Effector memory CD4-positive, alpha-beta T cell (primary cell): Measurements from ENCODE around the gene LMO7.
"Not testable (repeated sequence)": the region's sequence is repeated elsewhere in the genome, so short reads cannot be mapped to it uniquely, and the experiment has no call there.

Experiments
- DNase-seq, 3 donors: peaks; one replicate each; pipeline ENCODE4 v3.0.0-alpha.2; 2020
- H3K27ac ChIP-seq: 2 replicates; pipeline ENCODE4 v1.7.0; 2013; ENCODE audit warnings: mild to moderate bottlenecking, low read length, moderate library complexity; ENCODE audit not compliant: insufficient read depth, poor library complexity, severe bottlenecking
- H3K27me3 ChIP-seq: replicated peaks from 2 replicates; pipeline ENCODE4 v1.7.0; 2013; ENCODE audit warnings: mild to moderate bottlenecking, low read length; ENCODE audit not compliant: insufficient read depth, control insufficient read depth, poor library complexity, severe bottlenecking
- H3K36me3 ChIP-seq: 2 replicates; pipeline ENCODE4 v1.7.0; 2013; ENCODE audit warnings: mild to moderate bottlenecking, low read length, moderate library complexity; ENCODE audit not compliant: control insufficient read depth, insufficient read depth
- H3K4me1 ChIP-seq: 2 replicates; pipeline ENCODE4 v1.7.0; 2013; ENCODE audit warnings: low read length, mild to moderate bottlenecking; ENCODE audit not compliant: control insufficient read depth, insufficient read depth, poor library complexity, severe bottlenecking
- H3K4me3 ChIP-seq: 2 replicates; pipeline ENCODE4 v1.7.0; 2013; ENCODE audit warnings: low read length, low read depth, mild to moderate bottlenecking; ENCODE audit not compliant: insufficient read depth, poor library complexity, severe bottlenecking
- H3K9me3 ChIP-seq: 2 replicates; pipeline ENCODE4 v1.7.0; 2013; ENCODE audit warnings: mild to moderate bottlenecking, low read length, moderate library complexity; ENCODE audit not compliant: control insufficient read depth

LMO7 gene

GRCh38 chr13:75724752-75725517, 88.8 kb downstream of the LMO7 start:
- Histone ChIP-seq H3K27me3 (no peaks in the 10 kb centered on the region), H3K4me1 (no peaks in the 10 kb centered on the region), H3K27ac (no peak overlapping the region), H3K4me3 (no peak overlapping the region), H3K9me3 (no peaks in the 10 kb centered on the region), H3K36me3 (no peaks in the 10 kb centered on the region)
- no peak for DNase-seq

- no peaks in the 10 kb centered on the region for H3K9me3 ChIP-seq
- H3K27me3 ChIP-seq: no peaks in the 10 kb centered on the region
- H3K4me1 ChIP-seq: no peaks in the 10 kb centered on the region
- DNase-seq: no peak
- H3K27ac ChIP-seq: no peak overlapping the region
- no peak overlapping the region for H3K4me3 ChIP-seq
- no peaks in the 10 kb centered on the region for H3K36me3 ChIP-seq
Observed at GRCh38 chr13:75725736-75726135, 89.6 kb downstream of the LMO7 start.

- no peak overlapping the region for H3K4me3 ChIP-seq
- DNase-seq: no peak
- H3K27me3 ChIP-seq: no peaks in the 10 kb centered on the region
- H3K27ac ChIP-seq: no peak overlapping the region
- H3K36me3 ChIP-seq: no peaks in the 10 kb centered on the region
- no peaks in the 10 kb centered on the region for H3K4me1 ChIP-seq
- H3K9me3 ChIP-seq: no peaks in the 10 kb centered on the region
Observed at GRCh38 chr13:75726306-75726705, 90.2 kb downstream of the LMO7 start.

- not testable (repeated sequence) for DNase-seq, H3K9me3 ChIP-seq, H3K4me3 ChIP-seq, H3K4me1 ChIP-seq, H3K27ac ChIP-seq, H3K27me3 ChIP-seq, H3K36me3 ChIP-seq
Observed at GRCh38 chr13:75733113-75733512, 97.0 kb downstream of the LMO7 start.

GRCh38 chr13:75736173-75736572, 100.0 kb downstream of the LMO7 start:
- Histone ChIP-seq H3K4me3 (no peak overlapping the region), H3K4me1 (no peaks in the 10 kb centered on the region)
- no peak for DNase-seq

GRCh38 chr13:75738841-75739240, 102.7 kb downstream of the LMO7 start:
- no peak for DNase-seq
- no peak overlapping the region for H3K27ac ChIP-seq
- H3K9me3 ChIP-seq: no peaks in the 10 kb centered on the region
- H3K36me3 ChIP-seq: no peaks in the 10 kb centered on the region
- no peak overlapping the region for H3K4me3 ChIP-seq
- no peaks in the 10 kb centered on the region for H3K27me3 ChIP-seq
- no peaks in the 10 kb centered on the region for H3K4me1 ChIP-seq

More at GRCh38 chr13:75736173-75736572, 100.0 kb downstream of the LMO7 start:
- no peak overlapping the region for H3K27ac ChIP-seq
- H3K9me3 ChIP-seq: no peaks in the 10 kb centered on the region
- no peaks in the 10 kb centered on the region for H3K27me3 ChIP-seq
- no peaks in the 10 kb centered on the region for H3K36me3 ChIP-seq

- Histone ChIP-seq H3K9me3 (no peaks in the 10 kb centered on the region), H3K4me1 (no peaks in the 10 kb centered on the region), H3K27me3 (no peaks in the 10 kb centered on the region), H3K27ac (no peak overlapping the region), H3K36me3 (no peaks in the 10 kb centered on the region), H3K4me3 (no peak overlapping the region)
- DNase-seq: no peak
Observed at GRCh38 chr13:75739244-75739868, 103.2 kb downstream of the LMO7 start.

GRCh38 chr13:75740031-75740430, 103.9 kb downstream of the LMO7 start:
- Histone ChIP-seq H3K27me3 (no peaks in the 10 kb centered on the region), H3K27ac (no peak overlapping the region), H3K4me3 (no peak overlapping the region), H3K4me1 (no peaks in the 10 kb centered on the region), H3K9me3 (no peaks in the 10 kb centered on the region), H3K36me3 (no peaks in the 10 kb centered on the region)
- no peak for DNase-seq

GRCh38 chr13:75743072-75743471, 106.9 kb downstream of the LMO7 start:
- not testable (repeated sequence) for H3K27ac ChIP-seq, H3K27me3 ChIP-seq, DNase-seq

GRCh38 chr13:75744127-75744526, 108.0 kb downstream of the LMO7 start:
- H3K36me3 ChIP-seq: no peaks in the 10 kb centered on the region
- no peaks in the 10 kb centered on the region for H3K4me1 ChIP-seq
- no peak for DNase-seq
- H3K4me3 ChIP-seq: no peak overlapping the region
- no peak overlapping the region for H3K27ac ChIP-seq
- H3K27me3 ChIP-seq: no peaks in the 10 kb centered on the region
- H3K9me3 ChIP-seq: no peaks in the 10 kb centered on the region

More at GRCh38 chr13:75743072-75743471, 106.9 kb downstream of the LMO7 start:
- not testable (repeated sequence) for H3K4me3 ChIP-seq, H3K36me3 ChIP-seq, H3K4me1 ChIP-seq, H3K9me3 ChIP-seq
